Measurements from ENCODE around the gene ZNF100. TPM values are rescaled to one million over a fixed set of nuclear protein-coding genes. Genes with fewer than 3 reads are reported as not detected.
A peak's percentile ranks its signal among the peaks of the same experiment; 100 is the strongest.

Gene ZNF100
- total and polyA plus RNA-seq, 8 donors, result 1.5 to 7.6 (median 5.3) TPM

- no peak overlapping the region for H3K27ac ChIP-seq
- FAIRE-seq (no peak), DNase-seq (no peak), ATAC-seq (no peak)
- H3K27me3 ChIP-seq, result no peaks in the 10 kb centered on the region
- no peaks in the 10 kb centered on the region for H3K9me3 ChIP-seq
- intact Hi-C loops (cut with DNase I), result loop anchor here in 2 of 3 donors (10.0 kb wide), 2 partner anchors 207 to 487 kb away; no protein-coding TSS in a partner anchor
- no peak for TF ChIP-seq CTCF (IDR thresholded peaks at IDR 0.05)
- no peaks in the 10 kb centered on the region for H3K4me1 ChIP-seq
- no peak overlapping the region for H3K4me3 ChIP-seq
- 50 to 56% methylated on average over 1 of the region's 1 CpG for WGBS, 2 donors
- H3K36me3 ChIP-seq, result no peaks in the 10 kb centered on the region
Measured at GRCh38 chr19:21691661-21692060, 75.7 kb downstream of the ZNF100 start.

- Histone ChIP-seq H3K27ac (no peak overlapping the region), H3K9me3 (no peaks in the 10 kb centered on the region), H3K36me3 (no peaks in the 10 kb centered on the region), H3K27me3 (no peaks in the 10 kb centered on the region), H3K4me1 (no peaks in the 10 kb centered on the region), H3K4me3 (no peak overlapping the region)
- WGBS, 2 donors, result 73 to 76% methylated on average over 3 of the region's 3 CpGs
- ATAC-seq, result no peak
- FAIRE-seq, result no peak
- DNase-seq, result no peak
- no peak for TF ChIP-seq CTCF (IDR thresholded peaks at IDR 0.05)
- intact Hi-C loops (cut with DNase I), result loop anchor here in 1 of 3 donors (10.0 kb wide), 1 partner anchor 194 kb away; no protein-coding TSS in a partner anchor
Measured at GRCh38 chr19:21688464-21688863, 78.9 kb downstream of the ZNF100 start.

- no peak overlapping the region for H3K4me3 ChIP-seq
- no peaks in the 10 kb centered on the region for H3K4me1 ChIP-seq
- 47 to 59% methylated on average over 3 of the region's 3 CpGs for WGBS, 2 donors
- H3K27me3 ChIP-seq, result no peaks in the 10 kb centered on the region
- ATAC-seq (no peak), FAIRE-seq (no peak), DNase-seq (no peak)
- no peaks in the 10 kb centered on the region for H3K36me3 ChIP-seq
- intact Hi-C loops (cut with DNase I), result loop anchor here in 1 of 3 donors (10.0 kb wide), 1 partner anchor 186 kb away; no protein-coding TSS in a partner anchor
- TF ChIP-seq CTCF (IDR thresholded peaks at IDR 0.05), result no peak
- no peaks in the 10 kb centered on the region for H3K9me3 ChIP-seq
- H3K27ac ChIP-seq, result no peak overlapping the region
Measured at GRCh38 chr19:21680671-21681070, 86.7 kb downstream of the ZNF100 start.

GRCh38 chr19:21680026-21680425 is 87.4 kb downstream of the ZNF100 start:
- Histone ChIP-seq H3K27ac (no peak overlapping the region), H3K9me3 (no peaks in the 10 kb centered on the region), H3K4me3 (no peak overlapping the region), H3K36me3 (no peaks in the 10 kb centered on the region), H3K4me1 (no peaks in the 10 kb centered on the region), H3K27me3 (no peaks in the 10 kb centered on the region)
- ATAC-seq (no peak), DNase-seq (no peak), FAIRE-seq (no peak)
- WGBS, 2 donors, result 64 to 80% methylated on average over 5 of the region's 5 CpGs
- TF ChIP-seq CTCF (IDR thresholded peaks at IDR 0.05), result no peak
- intact Hi-C loops (cut with DNase I), result loop anchor here in 1 of 3 donors (10.0 kb wide), 1 partner anchor 185 kb away; no protein-coding TSS in a partner anchor

- intact Hi-C loops (cut with DNase I), result no loop called here
- H3K36me3 ChIP-seq, result no peaks in the 10 kb centered on the region
- ATAC-seq (peak in 3 of 4 donors; percentile 53 to 94 (median 88)), DNase-seq (peak in 4 of 6 donors; percentile 29 to 53 (median 32)), FAIRE-seq (no peak)
- no peaks in the 10 kb centered on the region for H3K4me1 ChIP-seq
- peak overlapping the region in 1 of 4 donors; percentile 28 for H3K27ac ChIP-seq
- H3K9me3 ChIP-seq, result no peaks in the 10 kb centered on the region
- WGBS, 2 donors, result 58 to 72% methylated on average over 38 of the region's 38 CpGs
- TF ChIP-seq CTCF (IDR thresholded peaks at IDR 0.05), result no peak
- peak overlapping the region in 1 of 4 donors; percentile 26 for H3K4me3 ChIP-seq
- H3K27me3 ChIP-seq, result no peaks in the 10 kb centered on the region
Measured at GRCh38 chr19:21677696-21678418, 89.5 kb downstream of the ZNF100 start.
